Left ventricle myocardium superior (tissue), 1 donor: ENCODE results near the gene FAM110A. TPM values are rescaled to one million over a fixed set of nuclear protein-coding genes. Genes with fewer than 3 reads are reported as not detected.

Experiments
- ATAC-seq: fragments of 200-7000 bp; cut with Tn5 transposase; one replicate; pipeline ENCODE4 v1.9.1; 2020; ENCODE audit warnings: mild to moderate bottlenecking, moderate library complexity
- DNase-seq: peaks from one replicate; pipeline ENCODE4 v3.0.0-alpha.2; 2020
- intact Hi-C: fragments of 100-400 bp; cut with micrococcal nuclease; formaldehyde crosslinking; loops from one replicate; pipeline ENCODE4 v1.11.0; 2022
- total RNA-seq: library from RNA; stranded (reverse); fragmentation: NEBNext Ultra II Directional; extraction: Animal tissue kit (Norgen Biotek cat#: 25700); gene quantifications from one replicate; pipeline ENCODE4 v1.2.1, GENCODE V29; 2021
- donor health status: DM: no; HTN: yes; CAD: no; lungs with severe emphysema.

The FAM110A gene
- total RNA-seq, 1 donor from 2014 or later, result 3.1 TPM

GRCh38 chr20:859751-860231, 26.3 kb downstream of the FAM110A start:
- ATAC-seq (no peak), DNase-seq (no peak)
- intact Hi-C loops, result no loop called here

- DNase-seq (no peak), ATAC-seq (no peak)
- intact Hi-C loops, result no loop called here
These were observed 27.4 kb downstream of the FAM110A start for GRCh38 chr20:860891-861290.

- ATAC-seq, result no peak
- no peak for DNase-seq
- intact Hi-C loops, result no loop called here
These were observed 31.9 kb downstream of the FAM110A start for GRCh38 chr20:865440-865839.

GRCh38 chr20:868279-868678, 34.8 kb downstream of the FAM110A start:
- ATAC-seq (no peak), DNase-seq (no peak)
- intact Hi-C loops, result no loop called here

GRCh38 chr20:869606-870005, 36.1 kb downstream of the FAM110A start:
- ATAC-seq (no peak), DNase-seq (no peak)
- intact Hi-C loops, result no loop called here

DNA sequence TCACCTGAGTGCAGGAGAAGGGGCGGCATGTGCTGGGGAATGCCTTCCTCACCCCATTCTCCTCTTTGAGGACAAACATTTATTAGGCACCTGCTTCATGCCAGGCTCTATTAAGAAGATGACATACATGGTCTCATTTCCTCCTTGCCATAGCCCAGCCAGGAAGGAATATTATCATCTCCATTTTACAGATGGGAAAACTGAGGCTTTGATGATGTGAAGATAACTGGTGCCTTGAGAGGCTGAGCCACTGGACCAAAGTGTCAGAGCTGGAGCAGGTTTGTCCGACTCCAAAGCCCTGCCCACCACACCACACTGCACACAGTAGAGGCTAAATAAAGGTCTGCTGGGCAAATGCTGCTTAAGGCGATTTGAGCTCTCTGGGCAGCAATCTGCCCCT, 37.2 kb downstream of the FAM110A start:
- ATAC-seq (no peak), DNase-seq (no peak)
- intact Hi-C loops, result no loop called here

GRCh38 chr20:871436-871835, 37.9 kb downstream of the FAM110A start:
- DNase-seq (no peak), ATAC-seq (no peak)
- intact Hi-C loops, result no loop called here

- ATAC-seq, result no peak
- intact Hi-C loops, result no loop called here
- no peak for DNase-seq
These were observed 38.4 kb downstream of the FAM110A start for GRCh38 chr20:871948-872347.

- ATAC-seq (no peak), DNase-seq (no peak)
- intact Hi-C loops, result no loop called here
These were observed 39.5 kb downstream of the FAM110A start for GRCh38 chr20:872855-873520.

DNA sequence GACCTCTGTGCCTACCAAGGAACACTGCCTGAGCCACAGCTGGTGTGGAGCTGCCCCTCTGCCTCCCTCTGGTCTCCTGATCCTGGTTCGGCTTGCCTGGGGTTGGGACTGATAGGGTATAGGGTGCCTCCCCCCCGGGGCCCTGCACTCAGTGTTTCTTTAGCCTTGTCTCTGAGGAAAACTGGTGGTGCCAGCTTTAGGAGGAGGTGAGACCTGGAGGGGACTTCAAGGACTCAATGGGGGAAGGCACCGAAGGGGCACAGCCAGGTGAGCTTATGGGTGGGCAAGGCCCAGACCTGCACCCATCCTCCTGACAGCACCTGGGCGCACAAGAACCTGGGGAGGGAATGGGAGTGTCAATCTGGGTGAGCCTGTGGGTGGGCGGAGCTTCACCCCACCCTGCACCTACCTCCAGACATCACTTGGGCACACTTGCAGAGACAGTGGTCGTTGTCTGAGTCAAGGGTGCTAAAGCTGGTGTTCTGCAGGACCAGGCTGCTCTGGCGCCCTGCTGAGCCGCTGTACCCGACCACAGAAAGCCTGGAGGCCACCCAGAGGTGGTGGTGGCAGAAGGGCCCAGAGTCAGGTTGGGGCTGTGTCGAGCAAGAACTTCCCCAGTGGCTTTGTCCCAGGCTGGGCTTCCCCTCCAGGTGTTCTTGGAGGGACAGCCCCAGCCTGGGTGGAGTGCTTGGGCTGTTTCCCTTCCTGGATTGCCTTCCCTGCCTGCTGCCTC, 40.5 kb downstream of the FAM110A start:
- no peak for ATAC-seq
- no peak for DNase-seq
- intact Hi-C loops, result no loop called here

- DNase-seq, result no peak
- intact Hi-C loops, result no loop called here
- no peak for ATAC-seq
These were observed 41.6 kb downstream of the FAM110A start for GRCh38 chr20:875115-875514.

- intact Hi-C loops, result no loop called here
- DNase-seq, result no peak
- no peak for ATAC-seq
These were observed 44.3 kb downstream of the FAM110A start for GRCh38 chr20:877814-878213.

DNA sequence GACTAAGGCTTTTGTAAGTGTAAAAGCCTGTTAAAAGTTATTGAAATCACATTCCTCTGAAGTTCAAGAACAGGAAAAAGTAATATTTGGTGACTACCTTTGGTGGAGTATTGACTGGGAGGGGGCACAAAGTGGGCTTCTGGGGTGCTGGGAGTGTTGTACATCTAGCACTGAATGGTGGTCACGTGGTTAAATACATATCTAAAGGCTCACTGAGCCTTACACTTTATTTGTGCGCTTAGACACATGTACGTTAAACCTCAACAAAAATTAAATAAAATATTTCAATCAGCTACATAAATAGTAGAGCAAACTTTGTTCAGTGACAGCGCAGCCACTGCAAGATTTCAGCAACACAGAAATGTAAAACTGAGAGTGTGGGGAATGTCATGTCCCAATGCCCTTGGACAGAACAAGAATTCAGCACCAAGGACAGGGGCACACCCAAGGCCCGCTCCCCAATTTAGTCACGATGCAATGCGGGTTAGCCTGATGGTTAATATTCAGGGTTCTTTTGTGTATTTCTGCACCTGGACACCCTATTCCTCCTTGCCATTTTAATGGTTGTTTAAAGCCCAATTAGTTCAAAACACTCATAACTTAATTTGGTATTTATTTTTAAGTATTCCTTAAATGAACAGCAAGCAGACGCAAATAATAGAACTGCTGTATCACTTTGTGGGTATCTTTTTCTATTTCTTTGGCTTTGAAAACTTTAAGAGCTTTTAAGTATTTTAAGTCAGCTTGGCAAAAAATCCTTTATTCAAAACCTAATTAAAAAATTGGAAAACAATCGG, 45.2 kb downstream of the FAM110A start:
- peak; percentile 30 for ATAC-seq
- intact Hi-C loops, result no loop called here
- no peak for DNase-seq

GRCh38 chr20:879626-880025, 46.1 kb downstream of the FAM110A start:
- intact Hi-C loops, result no loop called here
- no peak for ATAC-seq

DNA sequence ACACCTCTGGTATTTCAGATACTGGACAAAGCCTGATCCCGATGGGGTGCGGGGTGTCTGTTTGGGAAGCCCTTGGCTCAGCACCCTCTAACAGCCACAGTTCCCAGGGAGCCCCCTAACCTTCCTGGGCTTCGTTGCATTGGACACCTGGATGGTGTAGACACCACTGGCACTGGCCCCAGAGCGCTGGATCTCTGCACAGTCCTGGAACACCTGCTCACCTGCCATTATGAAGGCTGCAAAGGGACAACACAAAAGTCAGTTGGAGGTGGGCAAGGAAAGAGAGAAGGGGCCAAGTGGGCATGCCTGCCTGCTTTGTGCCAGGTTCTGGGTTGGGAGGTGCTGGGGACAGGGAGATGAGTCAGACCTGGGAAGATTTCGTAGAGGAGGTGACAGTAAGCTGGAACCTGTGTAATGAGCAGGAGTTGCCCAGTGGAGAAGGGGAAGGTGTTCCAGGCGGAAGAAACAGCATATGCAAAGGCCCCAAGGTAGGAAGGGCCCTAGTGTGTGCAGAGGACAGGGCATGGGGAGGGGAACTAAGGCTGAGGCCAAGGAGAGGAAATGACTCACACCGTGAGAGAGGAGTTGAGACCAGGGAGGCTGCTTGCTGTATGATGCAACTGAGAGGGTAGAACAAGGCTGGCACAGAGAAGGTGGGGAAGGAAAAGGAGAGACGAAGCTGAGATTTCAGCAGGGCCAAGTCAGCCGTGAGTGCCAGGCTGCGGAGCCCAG, 47.7 kb downstream of the FAM110A start:
- intact Hi-C loops, result no loop called here
- ATAC-seq (no peak), DNase-seq (no peak)

More at GRCh38 chr20:879626-880025, 46.1 kb downstream of the FAM110A start:
- no peak for DNase-seq

- intact Hi-C loops, result no loop called here
- ATAC-seq (no peak), DNase-seq (no peak)
These were observed 48.2 kb downstream of the FAM110A start for GRCh38 chr20:881783-882144.

GRCh38 chr20:884983-885952, 51.8 kb downstream of the FAM110A start:
- ATAC-seq (peak; percentile 86), DNase-seq (peak; percentile 71)
- intact Hi-C loops, result no loop called here

DNA sequence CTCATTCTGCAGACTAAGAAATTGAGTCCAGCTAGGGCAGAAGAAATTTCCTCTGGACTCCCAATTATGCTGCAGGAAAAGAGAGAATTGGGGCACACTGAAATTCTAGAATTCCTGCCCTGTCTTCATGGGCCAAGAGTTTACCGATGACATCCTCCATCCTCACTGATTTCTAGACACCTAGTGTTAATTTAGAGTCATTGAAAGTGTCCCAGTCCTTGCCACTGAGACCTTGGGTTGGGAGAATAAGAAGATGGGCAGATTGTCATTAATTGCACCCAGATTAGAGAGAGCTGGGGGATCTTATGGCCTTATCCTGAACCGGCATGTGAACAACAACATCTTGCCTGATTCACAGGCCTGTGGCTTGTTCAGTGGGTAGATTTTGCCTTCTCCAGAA, 53.6 kb downstream of the FAM110A start:
- DNase-seq, result no peak
- no peak for ATAC-seq
- intact Hi-C loops, result no loop called here
